Neural cell (in vitro differentiated cells): ENCODE measurements around the gene CALCR.
"Not testable (repeated sequence)": the region's sequence is repeated elsewhere in the genome, so short reads cannot be mapped to it uniquely, and the experiment has no call there.

Source experiments
- EP300 ChIP-seq: fragments of 450-650 bp; conservative IDR thresholded peaks from 2 replicates; pipeline ENCODE4 v1.6.1; 2014; ENCODE audit warnings: antibody characterized with exemption, mild to moderate bottlenecking, moderate library complexity; ENCODE audit not compliant: poor library complexity, severe bottlenecking
- EZH2 ChIP-seq: fragments of 200-600, 300-800 bp; shearing (Covaris generic), sonication (generic); IDR thresholded peaks from 2 replicates; pipeline ENCODE4 v1.6.1; 2014; ENCODE audit warnings: antibody characterized with exemption, low read length, borderline replicate concordance, mild to moderate bottlenecking; ENCODE audit not compliant: insufficient read depth, poor library complexity, severe bottlenecking
- SMC3 ChIP-seq: fragments of 450-650 bp; conservative IDR thresholded peaks from 2 replicates; pipeline ENCODE4 v1.6.1; 2014; ENCODE audit warnings: antibody characterized with exemption, mild to moderate bottlenecking, moderate library complexity; ENCODE audit not compliant: poor library complexity
- TF ChIP-seq, protein P1 (sequence below): fragments of 450-650 bp; IDR thresholded peaks from 2 replicates; pipeline ENCODE4 v1.5.1; 2014; ENCODE audit warnings: antibody characterized with exemption, mild to moderate bottlenecking, moderate library complexity; ENCODE audit not compliant: poor library complexity, severe bottlenecking

DNA sequence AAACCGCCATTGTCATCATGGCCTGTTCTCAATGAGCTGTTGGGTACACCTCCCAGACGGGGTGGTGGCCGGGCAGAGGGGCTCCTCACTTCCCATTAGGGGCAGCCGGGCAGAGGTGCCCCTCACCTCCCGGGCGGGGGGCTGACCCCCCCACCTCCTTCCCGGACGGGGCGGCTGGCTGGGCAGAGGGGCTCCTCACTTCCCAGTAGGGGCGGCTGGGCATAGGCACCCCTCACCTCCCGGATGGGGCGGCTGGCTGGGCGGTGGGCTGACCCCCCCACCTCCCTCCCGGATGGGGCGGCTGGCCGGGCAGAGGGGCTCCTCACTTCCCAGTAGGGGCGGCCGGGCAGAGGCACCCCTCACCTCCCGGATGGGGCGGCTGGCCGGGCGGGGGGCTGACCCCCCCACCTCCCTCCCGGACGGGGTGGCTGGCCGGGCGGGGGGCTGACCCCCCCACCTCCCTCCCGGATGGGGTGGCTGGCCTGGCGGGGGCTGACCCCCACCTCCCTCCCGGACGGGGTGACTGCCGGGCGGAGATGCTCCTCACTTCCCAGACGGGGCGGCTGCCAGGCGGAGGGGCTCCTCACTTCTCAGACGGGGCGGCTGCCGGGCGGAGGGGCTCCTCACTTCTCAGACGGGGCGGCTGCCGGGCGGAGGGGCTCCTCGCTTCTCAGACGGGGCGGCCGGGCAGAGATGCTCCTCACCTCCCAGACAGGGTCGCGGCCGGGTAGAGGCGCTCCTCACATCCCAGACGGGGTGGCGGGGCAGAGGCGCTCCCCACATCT is 11.4 kb upstream of the CALCR start:
- not testable (repeated sequence) for TF ChIP-seq SMC3, EP300, EZH2
- TF ChIP-seq, protein P1, sequence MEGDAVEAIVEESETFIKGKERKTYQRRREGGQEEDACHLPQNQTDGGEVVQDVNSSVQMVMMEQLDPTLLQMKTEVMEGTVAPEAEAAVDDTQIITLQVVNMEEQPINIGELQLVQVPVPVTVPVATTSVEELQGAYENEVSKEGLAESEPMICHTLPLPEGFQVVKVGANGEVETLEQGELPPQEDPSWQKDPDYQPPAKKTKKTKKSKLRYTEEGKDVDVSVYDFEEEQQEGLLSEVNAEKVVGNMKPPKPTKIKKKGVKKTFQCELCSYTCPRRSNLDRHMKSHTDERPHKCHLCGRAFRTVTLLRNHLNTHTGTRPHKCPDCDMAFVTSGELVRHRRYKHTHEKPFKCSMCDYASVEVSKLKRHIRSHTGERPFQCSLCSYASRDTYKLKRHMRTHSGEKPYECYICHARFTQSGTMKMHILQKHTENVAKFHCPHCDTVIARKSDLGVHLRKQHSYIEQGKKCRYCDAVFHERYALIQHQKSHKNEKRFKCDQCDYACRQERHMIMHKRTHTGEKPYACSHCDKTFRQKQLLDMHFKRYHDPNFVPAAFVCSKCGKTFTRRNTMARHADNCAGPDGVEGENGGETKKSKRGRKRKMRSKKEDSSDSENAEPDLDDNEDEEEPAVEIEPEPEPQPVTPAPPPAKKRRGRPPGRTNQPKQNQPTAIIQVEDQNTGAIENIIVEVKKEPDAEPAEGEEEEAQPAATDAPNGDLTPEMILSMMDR = not testable (repeated sequence)
